ENCODE results near the gene ACSBG1.
"Not testable (repeated sequence)": the region's sequence is repeated elsewhere in the genome, so short reads cannot be mapped to it uniquely, and the experiment has no call there.

GRCh38 chr15:78245976-78246620 is 11.7 kb upstream of the ACSBG1 start:
- TF ChIP-seq EZH2 (IDR thresholded peaks at IDR 0.05; ENCODE audit: insufficient read depth, poor library complexity, severe bottlenecking); EZH2phosphoT487 (IDR thresholded peaks at IDR 0.05; ENCODE audit: insufficient read depth, low read depth): not testable (repeated sequence)

Data from GM23248 (cell line).